ENCODE data around the gene HMX2.

Gene HMX2, protein sequence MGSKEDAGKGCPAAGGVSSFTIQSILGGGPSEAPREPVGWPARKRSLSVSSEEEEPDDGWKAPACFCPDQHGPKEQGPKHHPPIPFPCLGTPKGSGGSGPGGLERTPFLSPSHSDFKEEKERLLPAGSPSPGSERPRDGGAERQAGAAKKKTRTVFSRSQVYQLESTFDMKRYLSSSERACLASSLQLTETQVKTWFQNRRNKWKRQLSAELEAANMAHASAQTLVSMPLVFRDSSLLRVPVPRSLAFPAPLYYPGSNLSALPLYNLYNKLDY

DNA sequence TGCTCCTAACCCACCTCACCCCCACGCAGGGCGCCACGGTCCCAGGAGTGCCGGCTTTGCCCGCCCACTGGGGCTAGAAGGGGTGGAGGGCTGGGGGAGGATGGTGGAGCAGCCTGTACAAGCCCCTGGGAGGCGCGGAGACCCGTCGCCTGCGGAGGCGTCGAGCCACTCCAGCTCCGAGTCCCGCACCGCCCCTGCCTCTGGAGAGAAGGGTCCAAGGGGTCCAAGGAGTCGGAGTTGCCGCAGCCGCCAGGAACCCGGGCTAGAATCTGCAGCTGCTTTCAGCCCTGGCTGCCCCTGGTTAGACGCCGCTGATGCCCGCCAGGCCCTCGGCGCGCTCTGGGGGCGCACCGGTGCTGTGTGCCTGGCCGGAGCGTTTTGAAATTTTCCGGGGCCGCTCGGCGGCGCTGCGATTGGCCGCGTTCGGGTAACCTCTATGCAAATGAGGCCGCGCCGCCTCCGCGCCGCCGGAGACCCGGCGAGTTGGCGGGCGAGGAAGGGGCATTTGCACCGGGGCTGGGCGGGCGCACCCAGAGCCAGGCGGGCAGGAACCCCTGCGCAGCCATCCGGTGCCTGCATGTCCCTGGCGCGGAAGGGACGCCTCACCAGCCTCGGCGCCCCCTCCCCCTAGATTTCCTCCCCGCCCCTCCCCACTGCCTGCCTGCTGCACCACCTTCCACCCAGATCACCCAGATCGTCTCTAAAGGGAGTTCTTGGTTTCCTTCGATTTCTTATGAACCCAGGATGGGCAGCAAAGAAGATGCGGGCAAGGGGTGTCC is at the start of gene HMX2:
TSS of gene HMX2 (plus strand) at position 502 of the 779 bp plus-strand sequence. CDS start at position 745, 243 bp downstream.
- DNase-seq = no peak

DNA sequence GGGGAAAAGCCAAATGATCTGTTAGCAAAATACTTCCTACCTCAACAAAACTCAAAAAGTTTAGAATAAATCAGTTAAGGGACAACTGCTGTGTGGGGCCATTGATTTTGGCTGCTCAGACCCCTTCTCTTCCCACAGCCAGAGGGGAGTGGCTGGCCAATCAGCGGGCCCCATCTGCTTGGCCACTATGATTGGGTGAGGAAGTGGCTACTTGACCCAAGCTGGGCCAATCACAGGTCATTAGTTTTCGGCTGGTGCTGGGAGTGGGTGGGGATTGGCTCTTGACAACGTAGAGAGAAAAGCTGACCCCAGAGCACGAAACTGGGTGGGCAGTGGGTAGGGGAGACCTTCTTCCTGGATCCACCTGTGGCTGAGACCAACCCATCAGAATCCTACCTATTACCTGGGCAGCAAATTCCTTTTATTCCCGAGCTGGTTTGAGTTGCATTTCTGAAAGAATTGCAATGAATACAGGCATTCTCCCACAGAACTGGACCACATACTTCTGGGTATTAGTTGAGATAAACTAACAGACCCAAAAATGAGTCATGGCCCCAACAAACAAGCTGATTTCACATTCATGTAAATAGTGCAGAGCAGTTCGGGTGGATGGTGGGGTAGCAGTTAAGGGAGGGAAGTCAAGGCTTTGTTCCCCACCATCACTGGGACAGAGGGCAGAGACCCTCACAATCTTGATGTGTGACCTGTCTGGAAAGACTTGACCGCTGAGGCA is 47.7 kb upstream of the HMX2 start:
- DNase-seq = no peak

DNA sequence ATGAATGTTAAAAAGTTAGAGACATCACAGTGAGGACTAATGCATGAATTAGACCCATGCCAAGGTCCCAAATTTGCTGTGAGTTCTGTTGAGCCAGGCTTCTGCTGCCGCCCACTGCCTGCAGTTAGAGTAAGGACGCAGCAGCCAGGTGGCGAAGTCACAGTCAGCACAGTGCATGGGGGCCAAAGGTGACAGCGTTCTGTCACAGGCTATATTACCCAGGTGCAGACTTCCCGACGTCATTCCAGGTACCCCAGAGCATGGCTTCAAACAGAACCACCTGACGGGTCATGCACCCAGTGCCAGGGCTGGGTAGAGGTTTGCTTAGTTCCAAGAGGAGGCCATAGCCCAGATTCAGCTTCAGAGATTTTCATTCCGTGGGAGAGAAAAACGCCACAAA is 46.1 kb upstream of the HMX2 start:
- DNase-seq = no peak

DNA sequence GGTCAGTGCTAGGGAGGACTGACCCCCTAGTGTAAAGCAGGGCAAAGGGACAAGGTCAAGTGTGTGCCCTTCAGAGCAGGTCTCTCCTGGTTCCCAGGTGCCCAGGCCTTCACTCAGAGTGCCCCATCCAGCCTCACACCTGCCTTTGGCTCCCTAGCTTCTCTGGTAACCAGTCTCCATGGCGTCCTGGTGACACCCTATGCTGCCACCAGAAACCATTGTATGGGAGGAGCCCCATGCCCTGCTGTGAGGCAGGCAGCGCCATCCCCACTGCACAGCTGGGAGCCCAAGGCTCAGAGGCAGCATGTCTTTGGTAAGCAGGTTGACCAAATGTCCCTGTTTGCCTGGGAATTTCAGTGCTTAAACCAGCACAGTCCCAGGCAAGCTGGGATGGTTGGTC is 45.3 kb upstream of the HMX2 start:
- DNase-seq = no peak

DNA sequence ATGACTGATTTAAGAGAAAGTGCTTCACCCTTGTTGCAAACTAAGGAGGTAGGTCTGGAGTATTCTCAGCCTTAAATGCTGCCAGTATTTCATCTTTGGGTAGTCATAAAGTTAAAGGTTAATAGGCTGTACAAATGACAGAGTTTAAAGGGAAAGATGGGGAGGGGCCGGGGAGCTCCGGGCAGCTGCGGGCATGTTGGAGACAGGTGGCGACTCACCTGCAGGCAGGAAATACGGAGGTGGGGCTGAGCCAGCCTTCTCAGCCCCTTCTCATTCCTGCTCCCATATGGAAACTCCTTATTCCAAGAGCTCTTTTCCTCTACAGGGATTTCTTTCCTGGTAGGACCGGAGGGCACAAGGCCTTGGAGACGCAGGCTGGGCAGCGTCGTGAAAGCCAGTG is 44.0 kb upstream of the HMX2 start:
- DNase-seq = no peak

DNA sequence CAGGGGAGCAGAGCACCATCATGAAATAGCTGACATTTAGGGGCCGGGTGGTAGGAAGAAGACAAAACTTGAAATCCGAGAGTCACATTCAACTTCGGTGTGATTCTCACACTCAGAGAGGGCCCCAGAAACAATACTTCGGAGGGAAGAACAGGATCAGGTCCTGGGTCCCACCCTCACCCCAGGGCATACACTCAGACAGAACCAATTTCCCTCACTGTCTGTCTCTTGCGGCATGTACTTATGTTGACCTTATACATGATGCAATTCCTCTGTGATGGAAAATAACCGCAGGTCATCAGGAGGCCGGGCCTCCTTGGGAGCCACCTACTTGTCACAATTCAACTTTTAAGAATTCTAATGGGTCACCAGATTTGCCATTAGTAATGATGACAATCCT is 38.5 kb upstream of the HMX2 start:
- DNase-seq = no peak

DNA sequence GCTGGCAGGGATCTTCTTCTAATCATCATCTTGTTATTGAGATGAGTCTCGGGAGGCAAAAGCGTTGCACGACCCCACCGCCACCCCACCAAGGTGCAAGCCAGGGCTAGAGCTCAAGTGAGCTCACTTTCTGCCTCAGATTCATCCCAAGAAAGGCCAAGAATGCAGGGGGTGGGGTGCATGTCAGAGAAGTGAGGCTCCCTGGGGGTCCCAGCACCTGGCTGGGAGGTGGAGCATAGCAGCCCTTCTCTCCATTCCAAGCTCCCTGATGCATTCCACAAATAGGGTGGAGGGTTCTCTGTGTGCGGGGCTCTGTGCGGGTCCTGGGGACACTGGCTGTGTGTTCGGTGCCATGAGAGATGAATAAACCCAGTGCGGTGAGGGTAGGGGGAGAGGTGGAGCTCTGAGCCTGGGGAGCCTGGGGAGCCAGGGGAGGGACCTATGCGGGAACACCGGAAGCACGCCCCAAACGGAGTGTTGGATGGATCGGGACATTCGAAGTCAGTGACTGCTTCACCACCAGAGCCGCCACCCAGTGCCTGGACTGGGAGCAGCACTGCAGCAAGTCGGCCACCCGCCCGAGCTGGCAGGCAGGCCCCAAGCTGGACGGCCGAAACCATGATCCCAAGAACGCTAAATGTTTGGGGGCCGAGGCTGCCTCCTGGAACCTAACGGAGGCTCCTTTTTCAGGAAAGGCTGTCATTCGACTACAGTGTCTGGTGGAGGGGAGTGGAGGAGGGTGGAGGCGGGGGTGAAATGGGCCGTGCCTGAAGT is 30.1 kb upstream of the HMX2 start:
- DNase-seq = no peak

DNA sequence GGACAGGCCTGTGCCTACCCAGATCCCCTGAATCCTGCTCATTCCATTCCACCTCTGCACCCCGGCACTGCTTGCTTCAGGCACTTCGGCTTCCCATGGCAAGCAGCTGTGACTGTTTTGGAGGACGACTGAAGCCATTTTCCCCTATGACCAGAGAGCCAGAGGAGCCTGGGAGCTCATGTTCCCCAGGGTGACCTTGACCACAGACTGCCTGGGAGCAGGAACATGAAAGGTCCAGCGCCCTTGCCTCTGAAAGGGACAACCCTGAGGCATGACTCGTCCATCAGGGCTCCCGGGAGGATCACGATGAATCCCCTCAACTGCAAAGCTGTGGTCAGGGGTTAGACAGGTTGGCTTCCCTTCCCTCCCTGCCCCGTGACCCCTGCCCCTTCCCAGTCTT is 28.9 kb upstream of the HMX2 start:
- DNase-seq = no peak

DNA sequence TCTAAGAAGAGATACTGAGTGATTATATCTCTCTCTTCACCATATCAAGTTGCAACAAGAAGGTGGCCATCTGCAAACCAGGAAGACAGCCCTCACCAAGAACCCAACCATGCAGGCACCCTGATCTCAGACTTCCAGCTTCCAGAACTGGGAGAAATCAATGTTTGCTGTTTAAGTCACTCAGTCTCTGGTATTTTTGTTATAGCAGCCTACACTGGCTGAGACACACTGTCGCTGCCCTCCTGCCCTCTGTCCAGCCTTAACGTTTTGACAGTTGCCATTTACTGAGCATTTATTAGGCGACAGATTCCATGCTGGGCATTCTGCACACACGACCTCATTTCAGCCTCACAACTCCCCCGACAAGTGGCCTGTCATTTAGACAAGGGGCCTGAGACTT is 21.7 kb upstream of the HMX2 start:
- DNase-seq = no peak

DNA sequence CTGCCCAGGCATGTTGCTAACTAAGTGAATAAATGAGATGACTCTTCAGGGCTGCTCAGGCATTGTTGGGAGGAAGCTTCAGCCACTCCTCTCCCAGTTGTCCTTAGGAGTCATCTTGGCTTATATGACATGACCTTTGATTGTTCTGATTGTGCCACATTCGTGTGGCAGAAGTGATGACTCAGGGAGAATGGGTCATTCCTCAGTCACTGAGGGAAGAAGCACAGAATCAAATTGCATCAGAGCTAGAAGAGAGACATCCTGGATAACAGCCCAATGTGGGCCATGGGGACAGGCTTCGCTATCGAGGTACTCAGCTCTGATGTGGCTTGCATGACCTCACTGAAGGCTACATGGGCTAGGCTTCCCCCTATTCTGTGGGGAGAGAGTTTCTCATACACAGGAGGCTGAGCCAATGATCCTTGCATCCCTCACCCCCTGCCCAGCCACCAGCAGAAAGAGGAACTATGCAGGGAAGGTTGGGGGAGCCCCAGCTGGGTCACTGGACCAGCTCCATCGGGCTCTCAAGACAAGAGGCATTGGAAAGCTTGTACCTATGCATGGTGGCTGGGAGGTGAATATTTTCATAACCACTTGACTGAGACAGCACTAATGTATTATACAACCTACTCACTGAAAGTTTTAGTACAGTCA is 18.2 kb upstream of the HMX2 start:
- DNase-seq = no peak

DNA sequence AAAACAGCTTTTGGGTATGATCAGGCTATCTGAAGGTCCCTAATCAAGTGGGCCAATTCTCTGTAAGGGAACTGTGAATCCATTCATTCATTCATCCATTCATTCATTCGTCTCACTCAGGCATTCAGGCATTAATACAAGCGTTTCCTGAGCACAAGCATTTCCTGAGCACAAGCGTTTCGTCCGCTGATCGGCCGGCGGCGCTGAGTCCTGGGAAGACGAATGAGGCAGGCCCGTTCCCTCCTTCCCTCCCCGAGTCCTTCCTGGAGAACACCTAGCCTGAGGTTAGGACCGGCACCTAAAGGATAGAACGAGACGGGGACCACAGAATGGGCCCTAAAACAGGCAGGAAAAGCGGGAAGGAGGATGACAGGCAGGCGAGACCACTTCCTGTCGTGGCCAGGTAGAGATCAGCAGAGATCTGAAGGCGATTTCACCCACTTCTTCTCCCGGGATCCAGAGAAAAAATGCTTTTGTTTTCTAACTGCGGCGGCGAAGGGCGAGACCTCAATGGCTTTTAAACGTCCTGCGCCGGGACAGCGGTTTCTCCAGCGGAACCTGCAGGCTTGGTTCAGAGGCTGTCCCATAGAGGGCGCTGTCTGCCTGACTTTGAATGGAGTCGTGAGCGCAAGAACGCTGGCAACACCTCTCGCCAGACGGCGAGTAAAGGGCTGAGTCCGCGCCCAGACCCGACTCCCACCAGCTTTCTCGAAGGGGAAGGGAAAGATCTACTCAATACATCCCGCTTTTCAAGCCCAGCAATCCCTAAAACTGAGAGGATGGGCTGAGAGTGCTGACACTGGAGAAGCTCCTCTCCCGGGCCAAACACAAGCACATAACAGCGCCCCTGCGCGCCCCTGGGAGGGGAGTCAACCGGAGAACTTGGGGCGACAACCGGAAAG is 15.1 kb upstream of the HMX2 start:
- DNase-seq = peak; percentile 25

DNA sequence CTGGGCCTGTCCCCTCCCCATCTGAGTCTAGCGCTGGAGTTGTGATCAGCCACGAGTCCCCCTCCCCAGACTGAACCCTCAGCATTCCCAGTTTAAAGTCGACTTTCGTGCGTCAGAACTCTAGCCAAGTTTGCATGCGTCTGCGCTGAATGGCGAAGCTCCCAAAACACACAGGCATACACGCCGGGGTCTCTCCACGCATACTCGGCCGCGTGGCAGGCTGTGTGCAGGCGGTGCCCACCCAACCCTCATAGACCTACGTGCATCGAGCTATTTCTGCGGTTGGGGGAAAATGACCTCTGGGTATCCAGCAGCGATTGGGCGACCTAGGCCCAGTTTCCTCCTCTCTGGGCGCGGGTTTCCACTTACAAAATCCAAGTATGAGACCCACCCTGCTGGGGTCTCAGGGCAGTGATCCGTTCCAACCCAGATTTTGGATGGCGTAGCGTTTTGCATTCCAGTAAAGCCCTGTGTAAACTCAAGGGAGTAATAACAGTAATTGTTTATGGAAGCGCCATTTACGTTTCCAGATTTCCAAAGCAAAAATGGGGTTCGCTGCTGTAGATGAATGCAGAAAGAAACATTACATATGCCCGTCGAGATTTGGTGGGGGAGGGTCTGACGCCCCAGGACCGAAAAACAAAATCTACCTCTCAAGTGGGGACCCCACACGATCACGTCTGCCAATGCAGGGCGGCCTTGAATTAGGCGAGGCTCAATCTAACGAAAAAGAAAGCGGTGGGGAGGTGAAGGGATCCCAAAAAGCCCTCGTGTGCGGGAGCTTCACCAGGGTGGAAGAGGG is 14.2 kb upstream of the HMX2 start:
- DNase-seq = no peak

DNA sequence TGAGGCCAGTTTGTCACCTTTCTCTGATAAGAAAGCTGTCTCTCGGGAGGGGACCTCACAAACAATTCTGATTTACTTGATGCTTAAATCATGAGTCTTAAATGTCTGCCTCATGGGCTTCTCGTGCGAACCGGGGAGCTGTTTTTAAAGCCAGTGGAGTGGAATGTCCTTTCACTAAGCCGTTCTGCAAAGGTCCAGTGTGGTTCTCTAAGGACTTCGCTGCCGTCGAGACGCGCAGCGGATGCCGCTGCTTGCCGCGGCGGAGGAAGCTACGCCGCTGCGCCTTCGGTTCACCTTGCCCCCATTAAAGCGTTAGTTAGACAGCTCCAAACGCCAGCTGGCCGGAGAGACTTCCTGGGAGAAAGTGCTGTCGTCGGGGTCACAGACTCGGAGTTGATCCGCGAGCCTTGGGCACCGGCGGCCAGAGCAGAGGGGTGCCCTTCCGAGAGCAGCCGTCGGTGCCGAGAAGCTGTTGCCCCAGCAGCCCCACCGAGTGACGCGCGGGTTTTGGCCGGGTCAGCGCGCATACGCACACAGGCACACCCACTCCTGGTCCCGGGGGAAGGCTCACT is 13.5 kb upstream of the HMX2 start:
- DNase-seq = no peak

DNA sequence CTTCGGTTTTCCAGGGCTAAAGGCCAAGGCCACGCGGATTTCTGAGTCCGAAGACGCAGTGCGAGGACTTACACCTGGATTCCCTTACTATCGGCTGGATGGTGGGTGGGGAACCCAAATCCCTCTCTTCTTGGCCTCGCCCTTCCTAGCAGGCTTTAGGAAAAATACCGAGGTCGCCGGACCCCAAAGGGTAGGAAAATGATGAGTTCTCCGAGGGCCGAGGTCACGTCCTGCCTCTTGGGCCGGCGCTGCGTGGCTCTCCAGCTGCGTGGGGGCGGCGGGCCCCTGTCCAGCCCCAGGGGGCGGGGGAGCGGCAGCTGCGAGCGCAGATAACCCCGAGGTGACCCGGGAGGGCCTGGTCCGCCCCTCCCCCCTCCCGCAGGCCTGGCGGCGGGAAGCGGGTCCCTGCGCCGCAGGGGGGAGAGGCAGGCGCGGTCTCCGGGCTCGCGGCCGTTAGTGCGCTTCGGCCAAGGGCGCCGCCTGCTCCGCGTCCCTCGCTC is 13.0 kb upstream of the HMX2 start:
- no peak for DNase-seq

DNA sequence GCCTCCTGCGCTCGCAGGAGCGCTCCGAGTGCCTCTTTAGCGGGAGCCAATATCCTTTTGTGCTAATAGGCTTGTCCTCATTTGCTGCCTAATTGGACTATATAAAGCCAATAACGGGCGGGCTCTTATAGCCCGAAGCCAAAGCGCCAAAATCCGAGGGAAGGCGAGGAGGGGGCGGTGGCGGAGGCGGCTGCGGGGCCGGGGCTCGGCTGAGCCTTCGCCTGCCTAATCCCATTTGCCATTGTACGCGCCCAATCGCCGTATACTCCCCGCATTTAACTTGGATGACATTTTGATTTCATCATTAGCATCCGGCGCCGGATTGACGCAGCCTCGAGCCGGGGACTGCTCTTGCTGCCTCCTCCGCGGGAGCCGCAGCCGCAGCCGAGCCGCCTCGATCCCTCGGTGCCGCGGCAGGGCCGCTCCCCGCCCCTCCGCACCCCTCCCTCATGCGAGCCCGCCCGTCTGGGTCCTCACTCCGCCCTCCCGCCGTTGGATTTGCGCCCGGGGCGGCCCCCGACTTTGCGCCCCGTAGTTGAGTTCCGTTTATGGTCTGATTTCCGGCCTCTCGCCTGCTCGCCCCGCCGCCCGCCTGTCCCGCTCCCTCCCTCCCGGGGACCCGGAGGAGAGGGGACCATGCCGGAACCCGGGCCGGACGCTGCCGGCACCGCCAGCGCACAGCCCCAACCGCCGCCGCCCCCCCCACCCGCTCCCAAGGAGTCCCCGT is 12.4 kb upstream of the HMX2 start, which contains the start of gene HMX3:
TSS of gene HMX3 (plus strand) at position 556 of the 727 bp plus-strand sequence. CDS start at position 637, 81 bp downstream.
- DNase-seq = no peak

DNA sequence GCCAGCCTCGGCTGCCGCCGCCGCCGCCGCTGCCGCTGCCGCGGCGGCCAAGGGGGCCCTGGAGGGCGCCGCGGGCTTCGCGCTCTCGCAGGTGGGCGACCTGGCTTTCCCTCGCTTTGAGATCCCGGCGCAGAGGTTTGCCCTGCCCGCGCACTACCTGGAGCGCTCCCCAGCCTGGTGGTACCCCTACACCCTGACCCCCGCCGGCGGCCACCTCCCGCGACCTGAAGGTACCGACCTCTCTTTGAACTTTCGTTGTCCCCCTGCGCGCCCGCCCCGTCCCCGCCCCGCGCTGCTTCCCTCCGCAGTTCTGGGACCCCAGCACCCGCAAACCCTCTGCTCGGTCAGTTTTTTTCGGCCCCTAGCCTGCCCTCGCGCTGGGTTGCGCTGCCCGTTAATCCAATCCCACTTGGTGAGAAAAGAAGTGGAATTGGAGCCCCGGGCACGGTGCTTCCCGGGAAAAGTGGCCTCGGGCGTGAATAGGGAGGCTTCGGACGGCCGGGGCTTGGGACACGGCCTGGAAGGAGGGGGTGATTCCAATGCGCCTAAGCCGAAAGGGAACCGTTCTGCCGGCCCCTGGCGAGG is 11.6 kb upstream of the HMX2 start:
- DNase-seq = no peak

DNA sequence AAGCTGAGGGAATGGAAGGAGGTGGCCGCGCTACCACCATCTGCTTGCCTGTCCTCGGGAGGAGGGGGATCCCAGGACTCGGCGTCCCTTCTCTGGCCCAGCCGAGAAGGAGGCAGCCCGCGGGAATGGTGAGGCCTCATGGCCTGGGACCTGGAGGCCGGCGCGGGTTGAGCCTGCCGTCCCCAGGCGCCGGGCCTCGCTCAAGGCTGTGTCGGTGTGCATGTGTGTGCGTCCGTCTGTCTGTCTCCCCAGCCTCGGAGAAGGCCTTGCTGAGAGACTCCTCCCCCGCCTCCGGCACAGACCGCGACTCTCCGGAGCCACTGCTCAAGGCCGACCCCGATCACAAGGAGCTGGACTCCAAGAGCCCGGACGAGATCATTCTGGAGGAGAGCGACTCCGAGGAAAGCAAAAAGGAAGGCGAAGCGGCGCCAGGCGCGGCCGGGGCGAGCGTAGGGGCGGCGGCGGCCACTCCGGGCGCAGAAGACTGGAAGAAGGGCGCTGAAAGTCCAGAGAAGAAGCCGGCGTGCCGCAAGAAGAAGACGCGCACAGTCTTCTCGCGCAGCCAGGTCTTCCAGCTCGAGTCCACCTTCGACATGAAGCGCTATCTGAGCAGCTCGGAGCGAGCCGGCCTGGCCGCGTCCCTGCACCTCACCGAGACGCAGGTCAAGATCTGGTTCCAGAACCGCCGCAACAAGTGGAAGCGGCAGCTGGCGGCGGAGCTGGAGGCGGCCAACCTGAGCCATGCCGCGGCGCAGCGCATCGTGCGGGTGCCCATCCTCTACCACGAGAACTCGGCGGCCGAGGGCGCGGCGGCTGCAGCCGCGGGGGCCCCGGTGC is 10.9 kb upstream of the HMX2 start:
- no peak for DNase-seq

DNA sequence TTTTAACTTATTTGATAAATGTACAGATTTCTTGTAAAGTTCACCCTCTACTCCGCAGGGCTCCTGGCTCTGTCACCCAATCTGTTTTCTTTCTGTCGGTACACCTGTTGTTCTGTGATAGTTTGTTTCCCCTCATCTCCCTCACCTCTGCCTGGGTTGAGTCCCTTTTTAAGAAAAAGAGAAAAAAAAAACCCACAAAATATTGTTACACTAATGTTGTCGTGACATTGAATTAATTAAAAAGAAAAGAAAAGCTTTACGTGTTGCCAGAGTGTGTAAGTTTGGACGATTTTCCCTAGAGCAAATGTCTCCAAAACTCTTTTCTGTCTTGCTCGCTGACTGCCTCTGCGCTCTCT is 8.8 kb upstream of the HMX2 start:
- no peak for DNase-seq

All from SHP77 treated with DMSO at 0.1 percent for 48 hours (cell line).